NCI-H748 treated with DMSO at 0.1 percent for 48 hours (cell line): ENCODE results near the gene OR4C45.
"Not testable (repeated sequence)": the region's sequence is repeated elsewhere in the genome, so short reads cannot be mapped to it uniquely, and the experiment has no call there.

ENCODE experiments used
- DNase-seq: peaks from one replicate; lab custom pipeline; 2025; lab: John Stamatoyannopoulos, UW

Gene OR4C45

GRCh38 chr11:50032574-50032973, at the start of gene OR4C45:
TSS of gene OR4C45 (plus strand) at chr11:50032874.
- no peak for DNase-seq

- peak; percentile 58 for DNase-seq
Measured at GRCh38 chr11:49995565-49995964, 37.1 kb upstream of the OR4C45 start.

- DNase-seq = no peak
Measured at GRCh38 chr11:50030193-50030592, 2.5 kb upstream of the OR4C45 start.

GRCh38 chr11:50036239-50036638, 3.6 kb downstream of the OR4C45 start:
- DNase-seq = not testable (repeated sequence)

GRCh38 chr11:50037251-50037650, 4.6 kb downstream of the OR4C45 start:
- no peak for DNase-seq

GRCh38 chr11:50044647-50045046, 12.0 kb downstream of the OR4C45 start:
- no peak for DNase-seq

GRCh38 chr11:50063056-50063455, 30.4 kb downstream of the OR4C45 start:
- DNase-seq = not testable (repeated sequence)

GRCh38 chr11:50070389-50070788, 37.7 kb downstream of the OR4C45 start:
- DNase-seq = no peak

- no peak for DNase-seq
Measured at GRCh38 chr11:50071584-50072225, 39.0 kb downstream of the OR4C45 start.

- DNase-seq = no peak
Measured at GRCh38 chr11:50072226-50073112, 39.8 kb downstream of the OR4C45 start.

- no peak for DNase-seq
Measured at GRCh38 chr11:50073113-50074105, 40.7 kb downstream of the OR4C45 start.

- DNase-seq = no peak
Measured at GRCh38 chr11:50074161-50074560, 41.5 kb downstream of the OR4C45 start.

- DNase-seq = no peak
Measured at GRCh38 chr11:50075856-50076255, 43.2 kb downstream of the OR4C45 start.

GRCh38 chr11:50077526-50077925, 44.9 kb downstream of the OR4C45 start:
- no peak for DNase-seq

GRCh38 chr11:50078001-50078400, 45.3 kb downstream of the OR4C45 start:
- no peak for DNase-seq

GRCh38 chr11:50078946-50079345, 46.3 kb downstream of the OR4C45 start:
- not testable (repeated sequence) for DNase-seq

- DNase-seq = no peak
Measured at GRCh38 chr11:50080256-50080655, 47.6 kb downstream of the OR4C45 start.
